ENCODE measurements around the gene INPP5A. TPM values are rescaled to one million over a fixed set of nuclear protein-coding genes. Genes with fewer than 3 reads are reported as not detected.
A peak's percentile ranks its signal among the peaks of the same experiment; 100 is the strongest.

The INPP5A gene
- total RNA-seq, 2 donors from 2014 or later, result 20.7 to 26.7 TPM

DNA sequence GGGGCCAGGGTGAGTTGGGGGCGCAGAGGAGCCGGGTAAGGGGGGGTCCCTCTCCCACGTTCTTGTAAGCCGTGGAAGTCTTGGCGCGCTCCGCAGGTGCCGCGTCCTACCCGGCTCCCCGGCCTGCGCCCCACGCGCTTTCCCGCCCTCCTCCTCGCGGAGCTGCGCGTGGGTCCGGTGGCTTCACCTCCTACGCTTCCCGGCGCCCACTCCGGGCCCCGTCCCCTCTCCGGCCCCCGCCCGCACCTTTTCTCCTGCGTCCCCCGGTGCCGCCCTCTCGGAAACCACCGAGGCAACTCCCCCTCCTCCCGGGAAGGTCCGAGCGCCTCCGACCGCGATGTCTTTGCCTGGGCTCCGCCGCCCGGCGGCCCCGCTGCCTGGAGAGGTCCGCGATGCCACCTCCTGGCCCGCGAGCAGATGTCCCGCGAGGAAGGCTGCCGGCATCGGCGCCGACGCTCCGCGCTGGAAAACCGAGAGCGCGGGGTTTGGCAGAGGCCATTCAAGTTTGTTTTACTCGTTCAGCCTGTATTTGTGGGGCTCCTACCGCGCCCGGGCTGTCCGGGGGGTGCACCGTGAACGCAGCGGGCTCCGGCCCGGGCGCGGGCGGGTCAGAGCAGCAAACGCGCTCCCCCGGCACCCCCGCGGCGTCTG lies 250.7 kb downstream of the INPP5A start:
- Histone ChIP-seq H3K9ac (ENCODE audit: extremely low read depth, low read length, poor library complexity, severe bottlenecking) (no peak overlapping the region), H3K36me3 (ENCODE audit: control insufficient read depth, insufficient read depth, low read length) (no peaks in the 10 kb centered on the region), H3K9me3 (ENCODE audit: control insufficient read depth, low read length) (no peaks in the 10 kb centered on the region), H3K27me3 (ENCODE audit: control insufficient read depth, insufficient read depth, low read length, poor library complexity, severe bottlenecking) (peaks cover 82% of the 10 kb centered on the region), H3K27ac (ENCODE audit: low read depth, low read length) (no peak overlapping the region), H3K4me3 (ENCODE audit: low read length) (no peak overlapping the region), H3K4me1 (ENCODE audit: control insufficient read depth, insufficient read depth, low read length) (no peaks in the 10 kb centered on the region)
- H3K4me3 Mint-ChIP-seq, result peak overlapping the region; percentile 35
- no peaks in the 10 kb centered on the region for H3K4me1 Mint-ChIP-seq
- peaks cover 69% of the 10 kb centered on the region for H3K27me3 Mint-ChIP-seq (ENCODE audit: insufficient read depth)
- H3K36me3 Mint-ChIP-seq (ENCODE audit: low read depth), result peaks cover 4% of the 10 kb centered on the region
- peaks cover 2% of the 10 kb centered on the region for H3K9me3 Mint-ChIP-seq
- peak; percentile 50 for TF ChIP-seq CTCF (conservative IDR thresholded peaks at IDR 0.05)
- WGBS, 2 experiments (ENCODE audit: insufficient coverage in 1 of 2, insufficient read length in 1 of 2), result 3 to 4% methylated on average over 41 to 79 of the region's 79 CpGs
- peak; percentile 77 for DNase-seq
- H3K27ac Mint-ChIP-seq, result no peak overlapping the region

- Mint-ChIP-seq H3K36me3 (ENCODE audit: low read depth) (no peaks in the 10 kb centered on the region), H3K4me3 (peak overlapping the region; percentile 35), H3K9me3 (peaks cover 2% of the 10 kb centered on the region), H3K27ac (no peak overlapping the region), H3K4me1 (no peaks in the 10 kb centered on the region), H3K27me3 (ENCODE audit: insufficient read depth) (peaks cover 64% of the 10 kb centered on the region)
- Histone ChIP-seq H3K27me3 (ENCODE audit: control insufficient read depth, insufficient read depth, low read length, poor library complexity, severe bottlenecking) (peaks cover 77% of the 10 kb centered on the region), H3K36me3 (ENCODE audit: control insufficient read depth, insufficient read depth, low read length) (no peaks in the 10 kb centered on the region), H3K9ac (ENCODE audit: extremely low read depth, low read length, poor library complexity, severe bottlenecking) (no peak overlapping the region), H3K4me3 (ENCODE audit: low read length) (no peak overlapping the region), H3K27ac (ENCODE audit: low read depth, low read length) (no peak overlapping the region), H3K4me1 (ENCODE audit: control insufficient read depth, insufficient read depth, low read length) (no peaks in the 10 kb centered on the region), H3K9me3 (ENCODE audit: control insufficient read depth, low read length) (no peaks in the 10 kb centered on the region)
- WGBS, 2 experiments (ENCODE audit: insufficient coverage in 1 of 2, insufficient read length in 1 of 2), result 9 to 10% methylated on average over 11 to 30 of the region's 30 CpGs
- TF ChIP-seq CTCF (conservative IDR thresholded peaks at IDR 0.05), result no peak
- DNase-seq, result peak; percentile 71
Measured at GRCh38 chr10:132788831-132789219, 251.2 kb downstream of the INPP5A start.

DNA sequence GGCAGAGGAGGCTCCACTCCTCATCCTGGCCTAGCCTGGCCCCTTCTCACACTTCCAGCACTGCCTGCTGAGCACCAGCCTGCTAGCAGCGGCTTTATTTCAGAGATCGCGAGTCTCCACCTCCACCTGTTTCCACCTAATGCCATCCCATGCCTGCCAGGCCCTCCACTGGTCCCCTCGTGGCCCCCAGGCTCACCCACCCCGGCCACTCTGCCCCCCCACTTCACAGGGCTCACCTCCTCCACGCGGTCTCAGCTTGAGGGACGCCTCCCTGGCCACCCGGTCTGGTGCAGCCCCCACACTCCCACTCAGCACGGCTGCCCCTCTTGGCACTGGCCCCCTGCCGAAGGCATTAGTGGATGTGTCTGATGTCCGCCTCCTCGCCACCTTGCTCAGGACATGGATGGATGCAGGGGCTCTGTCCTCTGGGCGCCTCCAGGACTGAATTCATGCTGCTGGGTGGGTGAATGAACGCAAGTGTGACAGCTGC lies 252.1 kb downstream of the INPP5A start:
- Mint-ChIP-seq H3K27ac (no peak overlapping the region), H3K4me1 (no peaks in the 10 kb centered on the region), H3K9me3 (no peaks in the 10 kb centered on the region), H3K4me3 (no peak overlapping the region), H3K27me3 (ENCODE audit: insufficient read depth) (peaks cover 57% of the 10 kb centered on the region), H3K36me3 (ENCODE audit: low read depth) (no peaks in the 10 kb centered on the region)
- peaks cover 68% of the 10 kb centered on the region for H3K27me3 ChIP-seq (ENCODE audit: control insufficient read depth, insufficient read depth, low read length, poor library complexity, severe bottlenecking)
- no peaks in the 10 kb centered on the region for H3K4me1 ChIP-seq (ENCODE audit: control insufficient read depth, insufficient read depth, low read length)
- H3K9me3 ChIP-seq (ENCODE audit: control insufficient read depth, low read length), result no peaks in the 10 kb centered on the region
- no peak overlapping the region for H3K27ac ChIP-seq (ENCODE audit: low read depth, low read length)
- H3K4me3 ChIP-seq (ENCODE audit: low read length), result no peak overlapping the region
- DNase-seq, result no peak
- 85 to 86% methylated on average over 8 to 15 of the region's 15 CpGs for WGBS, 2 experiments (ENCODE audit: insufficient coverage in 1 of 2, insufficient read length in 1 of 2)
- H3K36me3 ChIP-seq (ENCODE audit: control insufficient read depth, insufficient read depth, low read length), result no peaks in the 10 kb centered on the region
- no peak overlapping the region for H3K9ac ChIP-seq (ENCODE audit: extremely low read depth, low read length, poor library complexity, severe bottlenecking)
- TF ChIP-seq CTCF (conservative IDR thresholded peaks at IDR 0.05), result no peak
